GOT3 (cell line): ENCODE results near the gene MAP3K20.
"Not testable (repeated sequence)": the region's sequence is repeated elsewhere in the genome, so short reads cannot be mapped to it uniquely, and the experiment has no call there.

Experiments
- DNase-seq: peaks from one replicate; lab custom pipeline; 2025; ENCODE audit warnings: mixed read lengths; lab: John Stamatoyannopoulos, UW

MAP3K20 gene

DNA sequence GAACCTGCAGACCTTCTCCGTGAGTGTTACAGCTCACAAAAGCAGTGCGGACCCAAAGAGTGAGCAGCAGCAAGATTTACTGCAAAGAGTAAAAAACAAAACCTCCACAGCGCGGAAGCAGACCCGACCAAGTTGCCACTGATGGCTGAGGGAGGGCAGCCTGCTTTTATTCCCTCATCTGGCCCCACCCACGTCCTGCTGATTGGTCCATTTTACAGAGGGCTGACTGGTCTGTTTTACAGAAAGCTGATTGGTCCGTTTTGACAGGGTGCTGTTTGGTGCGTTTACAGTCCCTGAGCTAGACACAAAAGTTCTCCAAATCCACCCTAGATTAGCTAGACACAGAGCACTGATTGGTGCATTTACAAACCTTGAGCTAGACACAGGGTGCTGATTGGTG lies 206.3 kb downstream of the MAP3K20 start:
- not testable (repeated sequence) for DNase-seq

DNA sequence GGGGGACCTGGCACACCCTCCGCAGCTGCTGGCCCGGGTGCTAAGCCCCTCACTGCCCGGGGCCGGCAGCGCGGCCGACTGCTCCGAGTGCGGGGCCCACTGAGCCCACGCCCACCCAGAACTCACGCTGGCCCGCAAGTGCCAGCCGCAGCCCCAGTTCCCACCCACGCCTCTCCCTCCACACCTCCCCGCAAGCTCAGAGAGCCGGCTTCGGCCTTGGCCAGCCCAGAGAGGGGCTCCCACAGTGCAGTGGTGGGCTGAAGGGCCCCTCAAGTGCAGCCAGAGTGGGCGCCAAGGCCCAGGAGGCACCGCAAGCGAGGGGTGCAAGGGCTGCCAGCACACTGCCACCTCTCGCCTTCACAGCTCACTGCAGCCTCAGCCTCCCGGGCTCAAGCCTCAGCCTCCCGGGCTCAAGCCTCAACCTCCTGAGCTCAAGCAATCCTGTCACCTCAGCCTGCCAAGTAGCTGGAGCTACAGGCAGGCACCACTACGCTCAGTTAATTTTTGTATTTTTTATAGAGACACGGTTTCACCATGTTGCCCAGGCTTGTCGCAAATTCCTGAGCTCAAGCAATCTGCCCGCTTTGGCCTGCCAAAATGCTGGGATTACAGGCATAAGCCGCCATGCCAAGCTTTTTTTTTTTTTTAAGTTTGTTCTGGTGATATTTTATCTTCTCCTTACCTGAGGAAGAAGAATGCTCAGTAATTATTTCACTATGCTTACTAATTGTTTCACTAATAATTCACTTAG lies 207.3 kb downstream of the MAP3K20 start:
- no peak for DNase-seq

DNA sequence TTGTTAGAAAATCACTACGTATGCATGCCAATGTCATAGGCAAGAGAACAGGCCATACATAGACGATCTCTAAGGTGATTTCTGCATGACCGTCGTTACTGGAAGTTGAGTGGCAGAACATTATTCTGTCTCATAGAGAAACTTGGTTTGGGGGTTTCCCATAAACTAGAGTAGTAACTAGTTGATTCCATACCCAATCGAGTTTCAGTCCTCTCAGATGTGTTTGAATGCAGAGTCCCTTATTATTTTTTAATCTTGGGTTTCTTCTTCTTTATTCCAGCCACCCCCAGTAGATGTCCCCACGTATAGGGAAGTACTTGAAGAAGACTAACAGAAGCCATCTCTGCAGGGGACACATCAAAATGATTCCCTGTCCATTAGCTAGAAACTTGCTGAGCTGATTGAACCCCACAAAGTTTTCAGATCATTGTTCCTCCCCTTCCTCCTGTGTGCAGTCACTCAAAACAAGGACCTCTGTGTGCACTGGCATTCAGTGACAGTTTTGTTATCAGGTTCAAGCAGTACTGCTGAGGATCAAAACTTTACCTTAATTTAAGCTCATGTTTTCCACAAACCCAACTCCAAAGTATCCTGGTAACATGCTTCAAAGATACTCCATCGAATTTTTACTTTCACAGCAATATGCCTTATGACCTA lies 210.6 kb downstream of the MAP3K20 start:
- no peak for DNase-seq

DNA sequence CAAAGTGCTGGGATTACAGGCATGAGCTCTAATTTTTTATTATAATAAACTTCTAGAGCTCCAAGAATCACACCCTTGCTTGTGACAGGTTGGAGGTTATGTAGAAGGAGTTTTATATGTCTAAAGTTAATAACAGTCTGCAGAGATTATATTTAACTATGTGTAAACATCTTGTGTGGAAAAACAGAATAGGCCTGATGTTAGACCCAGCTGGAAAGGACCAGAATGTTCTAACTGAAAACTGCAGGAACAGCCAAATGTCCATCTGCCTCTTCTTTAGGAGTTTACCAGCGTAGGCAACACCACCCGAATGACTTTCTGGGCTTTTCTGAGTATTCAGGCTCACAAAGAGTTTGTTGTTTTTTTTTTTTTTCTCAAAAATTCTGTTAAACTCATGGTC lies 211.9 kb downstream of the MAP3K20 start:
- DNase-seq, result no peak

DNA sequence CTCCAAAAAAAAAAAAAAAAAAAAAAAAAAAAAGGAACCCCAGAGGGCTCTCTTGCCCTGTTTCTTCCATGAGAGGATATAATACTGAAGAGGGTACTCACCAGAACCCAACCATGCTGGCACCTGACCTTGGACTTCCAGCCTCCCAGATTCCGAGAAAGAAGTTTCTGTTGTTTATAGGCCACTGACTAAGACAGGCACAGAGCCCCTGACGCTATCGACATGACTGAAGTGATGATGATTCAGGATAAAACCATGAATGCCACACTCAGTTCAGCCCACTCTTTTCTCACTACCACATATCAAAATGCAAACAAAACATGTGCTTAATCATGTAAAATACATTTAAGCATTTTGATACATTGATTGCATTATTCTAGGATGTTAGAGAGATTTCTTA lies 212.9 kb downstream of the MAP3K20 start:
- no peak for DNase-seq

DNA sequence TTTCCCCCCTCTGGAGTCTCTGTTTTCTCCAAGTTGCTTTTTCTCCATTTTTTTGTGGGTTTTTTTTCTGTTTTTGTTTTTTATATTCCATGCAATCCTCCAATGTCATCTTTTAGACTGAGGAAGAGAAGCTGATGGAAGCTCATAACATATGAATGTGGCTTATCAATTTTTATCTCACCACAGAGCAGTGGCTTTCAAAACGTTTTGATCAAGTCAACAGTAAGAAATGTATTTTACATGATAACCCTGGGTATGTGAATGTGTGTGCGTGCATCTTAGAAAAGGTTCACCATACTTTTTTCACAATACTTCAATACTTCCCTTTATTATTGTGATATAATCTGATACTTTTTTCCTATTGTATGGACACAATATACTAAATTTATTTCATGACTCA lies 214.4 kb downstream of the MAP3K20 start:
- no peak for DNase-seq

DNA sequence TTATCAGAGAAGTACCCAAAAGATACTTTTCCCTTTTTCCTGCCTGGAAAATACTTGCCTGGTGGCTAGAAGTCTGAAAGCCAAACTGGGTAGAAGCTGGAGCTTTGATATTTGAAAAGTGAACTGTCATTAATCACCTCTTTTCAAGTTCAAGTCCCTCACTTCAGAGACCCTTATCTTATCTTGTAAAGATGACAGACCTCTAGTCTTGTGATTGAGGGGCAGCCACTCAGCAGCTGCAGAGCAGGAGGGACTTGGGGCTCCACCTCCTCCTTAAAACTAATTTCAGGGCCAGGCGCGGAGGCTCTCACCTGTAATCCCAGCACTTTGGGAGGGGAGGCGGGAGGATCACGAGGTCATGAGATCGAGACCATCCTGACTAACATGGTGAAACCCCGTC lies 214.9 kb downstream of the MAP3K20 start:
- no peak for DNase-seq

DNA sequence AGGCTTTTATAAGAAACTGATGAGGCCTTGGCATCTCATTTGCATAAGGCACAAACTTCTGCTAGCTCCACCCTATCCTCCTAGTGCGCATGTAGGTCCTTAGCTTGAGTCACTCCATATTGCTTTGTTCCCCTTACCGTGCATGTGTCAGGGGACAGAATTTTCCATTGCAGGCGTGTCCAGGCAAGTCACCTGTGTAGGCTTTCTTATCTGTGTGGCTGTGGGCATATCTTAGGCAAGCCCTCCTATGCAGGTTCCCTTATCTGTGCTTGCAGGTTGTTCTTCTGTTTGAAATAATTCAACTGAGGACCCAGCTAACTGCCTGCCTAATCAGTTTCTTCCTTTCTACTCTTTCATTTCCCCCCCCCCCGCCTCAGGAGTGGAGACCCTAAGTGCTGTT lies 215.8 kb downstream of the MAP3K20 start:
- DNase-seq, result no peak

DNA sequence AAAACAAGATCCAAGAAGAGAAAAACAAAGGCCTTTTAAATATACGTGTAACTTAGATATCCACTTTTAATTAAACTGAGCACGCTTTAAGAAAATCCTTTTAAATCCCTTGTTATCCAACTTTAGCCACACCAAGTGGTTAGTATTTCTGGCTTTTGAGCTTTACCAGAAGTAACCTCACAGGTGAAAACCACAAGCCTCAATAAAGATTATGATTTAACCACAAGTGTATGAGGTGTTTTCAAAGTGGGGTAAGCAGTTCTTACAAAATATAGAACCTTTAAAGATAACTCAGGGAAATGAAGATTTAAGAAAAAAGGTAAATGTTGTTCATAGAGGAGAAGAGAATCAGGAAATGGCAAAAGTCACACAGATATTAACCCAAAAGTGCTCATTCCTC lies 220.6 kb downstream of the MAP3K20 start:
- no peak for DNase-seq

DNA sequence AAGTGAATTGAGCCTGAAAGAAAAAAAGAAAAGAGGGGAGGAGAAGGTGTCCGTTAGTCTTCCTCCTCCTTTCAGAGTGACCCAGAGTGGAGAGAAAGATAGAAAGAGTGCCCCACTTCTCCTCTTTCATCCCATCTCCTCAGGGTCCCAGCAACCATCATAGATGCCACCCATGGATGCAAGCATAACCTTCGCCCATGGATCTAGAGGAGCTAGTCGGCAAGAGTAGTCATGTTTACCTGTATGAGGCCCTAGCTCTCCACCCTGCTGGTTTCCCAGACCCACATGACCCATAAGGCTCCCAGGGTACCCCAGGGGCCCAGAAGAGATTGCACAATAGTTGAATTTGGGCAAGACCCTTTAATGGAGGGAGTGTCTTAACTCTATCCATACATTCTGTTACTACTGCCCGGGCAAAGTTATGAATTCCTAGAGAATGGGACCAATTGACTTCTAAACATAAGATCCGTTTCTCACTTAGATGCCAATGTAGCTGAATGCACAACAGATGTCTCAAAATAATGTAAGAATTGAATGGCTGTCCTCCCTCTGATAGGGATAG lies 223.0 kb downstream of the MAP3K20 start:
- DNase-seq, result no peak

DNA sequence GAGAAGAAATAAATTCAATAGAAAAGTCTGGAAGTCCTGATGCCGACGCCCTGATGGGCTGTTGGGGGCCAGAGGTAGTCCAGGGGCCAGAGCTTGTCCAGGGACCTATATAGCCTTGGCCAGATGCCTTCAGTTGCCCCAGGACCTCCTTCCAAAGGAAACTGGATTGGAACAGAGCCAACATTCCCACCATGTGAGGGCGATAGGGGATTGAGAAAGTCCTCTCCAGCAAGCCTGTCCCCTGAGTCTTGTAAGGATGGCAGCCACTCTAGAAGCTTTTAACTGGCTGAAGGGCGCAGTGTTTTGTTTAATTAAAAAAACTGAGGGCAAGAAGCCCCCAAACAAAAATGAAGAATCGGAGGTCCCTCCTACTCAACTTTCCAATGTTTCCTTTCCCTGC lies 224.1 kb downstream of the MAP3K20 start:
- DNase-seq, result no peak

DNA sequence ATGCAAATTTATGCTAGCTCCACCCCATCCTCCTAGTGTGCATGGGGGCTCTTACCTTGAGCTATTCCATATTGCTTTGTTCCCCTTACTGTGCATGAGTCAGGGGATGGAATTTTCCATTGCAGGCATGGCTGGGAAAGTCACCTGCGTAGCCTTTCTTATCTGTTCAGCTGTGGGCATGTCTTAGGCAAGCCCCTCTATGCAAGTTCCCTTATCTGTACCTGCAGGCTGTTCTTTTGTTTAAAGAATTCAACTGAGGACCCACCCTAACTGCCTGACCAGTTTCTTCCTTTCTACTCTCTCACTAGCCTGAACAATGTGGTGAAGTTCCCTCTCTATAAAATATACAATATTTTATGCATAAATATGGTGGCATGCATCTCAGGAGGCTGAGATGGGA lies 224.8 kb downstream of the MAP3K20 start:
- DNase-seq, result no peak

DNA sequence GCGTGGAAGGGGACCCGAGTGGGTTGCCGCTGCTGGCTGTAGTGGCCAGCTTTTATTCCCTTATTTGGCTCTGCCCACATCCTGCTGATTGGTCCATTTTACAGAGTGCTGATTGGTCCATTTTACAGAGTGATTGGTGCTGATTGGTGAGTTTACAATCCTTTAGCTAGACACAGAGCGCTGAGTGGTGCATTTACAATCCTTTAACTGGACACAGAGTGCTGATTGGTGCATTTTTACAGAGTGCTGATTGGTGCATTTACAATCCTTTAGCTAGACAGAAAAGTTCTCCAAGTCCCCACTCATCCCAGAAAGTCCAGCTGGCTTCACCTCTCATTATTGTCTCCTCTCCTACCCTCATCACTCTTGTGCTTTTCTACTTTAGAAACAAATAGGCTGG lies 225.9 kb downstream of the MAP3K20 start:
- DNase-seq, result not testable (repeated sequence)

DNA sequence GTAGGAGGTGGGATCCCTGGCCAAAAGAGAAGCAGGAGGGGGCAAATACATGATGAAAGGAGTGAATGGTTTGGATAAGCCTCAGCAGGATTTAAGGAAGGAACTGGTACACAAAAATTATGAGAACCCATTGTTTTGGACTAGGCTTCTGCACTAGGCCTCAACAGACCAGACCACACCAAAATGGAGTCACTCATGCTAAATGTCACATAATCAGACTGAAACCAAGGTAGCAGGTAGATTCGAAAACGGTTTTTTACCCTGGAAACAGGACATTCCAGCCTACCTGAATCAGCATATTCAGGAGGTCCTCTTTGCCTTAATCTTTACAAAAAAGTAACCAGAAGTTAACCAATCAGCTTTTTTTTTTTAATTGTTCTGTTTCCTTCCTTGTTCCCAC lies 229.7 kb downstream of the MAP3K20 start:
- no peak for DNase-seq

DNA sequence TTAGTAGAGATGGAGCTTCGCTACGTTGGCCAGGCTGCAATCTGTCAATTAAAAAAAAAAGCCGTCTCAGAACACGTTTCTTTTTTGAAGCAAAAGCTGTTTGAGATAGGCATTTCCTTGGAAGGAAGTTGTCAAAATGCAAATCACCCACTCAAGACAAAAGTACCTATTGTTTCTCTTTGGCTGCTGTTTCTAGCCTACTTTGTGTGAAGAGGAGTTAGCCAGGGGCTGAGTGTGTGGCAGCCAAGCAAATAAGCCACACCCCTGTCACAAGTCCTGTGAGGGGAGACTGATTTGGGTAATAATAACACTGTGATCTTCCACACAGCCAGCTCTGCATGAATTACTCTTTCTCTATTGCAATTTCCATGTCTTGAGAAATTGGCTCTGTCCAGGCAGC lies 231.6 kb downstream of the MAP3K20 start:
- DNase-seq, result no peak

DNA sequence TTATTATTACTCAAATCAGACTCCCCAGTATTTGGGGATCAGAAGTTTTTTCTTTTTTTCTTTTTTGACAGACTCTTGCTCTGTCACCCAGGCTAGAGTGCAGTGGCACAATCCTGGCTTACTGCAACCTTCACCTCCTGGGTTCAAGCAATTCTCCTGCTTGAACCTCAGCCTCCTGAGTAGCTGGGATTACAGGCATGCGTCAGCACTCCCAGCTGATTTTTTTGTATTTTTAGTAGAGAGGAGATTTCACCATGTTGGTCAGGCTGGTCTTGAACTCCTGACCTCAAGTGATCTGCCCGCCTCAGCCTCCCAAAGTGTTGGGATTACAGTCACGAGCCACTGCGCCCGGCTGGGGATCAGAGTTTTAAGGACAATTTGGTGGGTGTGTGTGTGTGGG lies 233.7 kb downstream of the MAP3K20 start:
- DNase-seq, result not testable (repeated sequence)

DNA sequence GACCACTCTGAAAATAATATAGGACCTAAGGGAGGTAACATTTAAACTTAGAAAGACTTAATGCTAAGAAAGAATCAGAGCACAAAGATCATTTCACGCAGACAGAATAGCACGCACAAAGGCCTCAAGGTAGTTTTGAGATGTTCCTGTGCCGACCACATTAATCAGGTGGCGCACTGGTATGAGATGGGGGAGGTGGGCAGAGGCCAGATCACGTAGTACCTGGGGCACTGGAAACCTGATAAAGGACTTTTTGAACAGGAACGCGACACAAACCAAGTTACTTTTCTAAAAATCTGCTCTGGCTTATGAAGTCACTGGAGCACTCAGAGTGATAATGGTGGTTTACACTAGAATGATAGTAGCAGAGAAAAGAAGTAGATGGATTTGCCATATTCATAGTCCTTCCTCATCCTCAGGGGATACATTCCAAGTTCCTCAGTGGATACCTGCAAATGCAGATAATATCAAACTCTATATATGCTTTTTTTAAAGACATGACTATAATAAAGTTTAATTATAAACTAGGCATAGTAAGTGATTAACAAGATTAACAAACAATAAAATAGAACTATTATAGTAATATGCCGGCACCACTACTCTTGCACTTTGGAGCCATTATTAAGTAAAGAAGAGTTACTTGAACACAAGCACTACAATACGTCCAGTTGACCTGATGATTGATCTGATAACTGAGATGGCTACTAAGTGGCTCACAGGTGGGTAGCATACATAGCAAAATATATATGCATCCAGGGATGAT lies 236.4 kb downstream of the MAP3K20 start:
- DNase-seq, result no peak
